OCI-LY1 (cell line): ENCODE measurements around the gene GJD3.

ENCODE experiments used
- CTCF ChIP-seq: fragments of 200-600 bp; sonication (generic), shearing (Covaris generic); IDR thresholded peaks from 2 replicates; pipeline ENCODE4 v1.5.1; 2017; ENCODE audit warnings: mild to moderate bottlenecking, antibody characterized with exemption, low read length, moderate library complexity, mixed read lengths
- EZH2 ChIP-seq: fragments of 200-600 bp; sonication (generic), shearing (Covaris generic); IDR thresholded peaks from 2 replicates; pipeline ENCODE4 v1.8.0; 2017; ENCODE audit warnings: borderline replicate concordance, mixed run types, mild to moderate bottlenecking, antibody characterized with exemption, low read length, moderate library complexity, mixed read lengths

- TF ChIP-seq CTCF, result no peak
- no peak for TF ChIP-seq EZH2
Observed at GRCh38 chr17:40355804-40356758, 8.5 kb downstream of the GJD3 start.
